ENCODE data around the gene DMD. TPM values are rescaled to one million over a fixed set of nuclear protein-coding genes. Genes with fewer than 3 reads are reported as not detected.

DMD gene
- total and polyA plus RNA-seq, 2 of the 13 experiments (the other 11 are each of a cell fraction or from before 2014, with no cell fraction given) = 17.6 to 25.9 TPM

GRCh38 chrX:33210156-33210555 is 1.2 kb downstream of the DMD start (continued):
- TF ChIP-seq ZBTB4 (CRISPR knock-in tag; IDR thresholded peaks at IDR 0.05; ENCODE audit: borderline replicate concordance) (no peak), ZSCAN9 (CRISPR knock-in tag; IDR thresholded peaks at IDR 0.05; ENCODE audit: borderline replicate concordance) (no peak), TEF (CRISPR knock-in tag; IDR thresholded peaks at IDR 0.05) (no peak), ETV6 (CRISPR knock-in tag; conservative IDR thresholded peaks at IDR 0.05) (no peak), GMEB1 (CRISPR knock-in tag; IDR thresholded peaks at IDR 0.05; ENCODE audit: borderline replicate concordance) (no peak), ZNF253 (CRISPR knock-in tag; IDR thresholded peaks at IDR 0.05; ENCODE audit: borderline replicate concordance) (no peak), HES4 (CRISPR knock-in tag; IDR thresholded peaks at IDR 0.05; ENCODE audit: borderline replicate concordance) (no peak), ZFP41 (CRISPR knock-in tag; IDR thresholded peaks at IDR 0.05; ENCODE audit: borderline replicate concordance) (no peak), ZNF841 (CRISPR knock-in tag; IDR thresholded peaks at IDR 0.05; ENCODE audit: borderline replicate concordance) (no peak), RARA (CRISPR knock-in tag; IDR thresholded peaks at IDR 0.05) (no peak)

All from HepG2 (cell line).